Eye (tissue), 1 donor: Measurements from ENCODE around the gene ANKLE2.
A peak's percentile ranks its signal among the peaks of the same experiment; 100 is the strongest.
"Not testable (repeated sequence)": the region's sequence is repeated elsewhere in the genome, so short reads cannot be mapped to it uniquely, and the experiment has no call there.

Experiments
- DNase-seq: peaks from one replicate; pipeline ENCODE4 v3.0.0-alpha.2; 2015

ANKLE2 gene

GRCh38 chr12:132761032-132761920 lies at the start of gene ANKLE2:
Gene ANKLE2, minus strand, starts transcription at chr12:132761832. Its CDS starts 34 bp downstream, at chr12:132761798.
- peak; percentile 52 for DNase-seq

GRCh38 chr12:132809391-132809790 lies 47.8 kb upstream of the ANKLE2 start:
- peak; percentile 14 for DNase-seq

- DNase-seq = no peak
Observed at GRCh38 chr12:132807295-132808092, 45.9 kb upstream of the ANKLE2 start.

GRCh38 chr12:132806857-132807256 lies 45.2 kb upstream of the ANKLE2 start:
- DNase-seq = no peak

GRCh38 chr12:132804426-132804861 lies 42.8 kb upstream of the ANKLE2 start:
- no peak for DNase-seq

GRCh38 chr12:132803888-132804287 lies 42.3 kb upstream of the ANKLE2 start:
- no peak for DNase-seq

- no peak for DNase-seq
Observed at GRCh38 chr12:132803125-132803524, 41.5 kb upstream of the ANKLE2 start.

- no peak for DNase-seq
Observed at GRCh38 chr12:132801741-132802140, 40.1 kb upstream of the ANKLE2 start.

GRCh38 chr12:132798836-132799235 lies 37.2 kb upstream of the ANKLE2 start:
- DNase-seq = no peak

- DNase-seq = no peak
Observed at GRCh38 chr12:132797820-132798570, 36.4 kb upstream of the ANKLE2 start.

- DNase-seq = no peak
Observed at GRCh38 chr12:132795847-132796246, 34.2 kb upstream of the ANKLE2 start.

- not testable (repeated sequence) for DNase-seq
Observed at GRCh38 chr12:132791940-132792339, 30.3 kb upstream of the ANKLE2 start.

GRCh38 chr12:132789099-132789471 lies 27.5 kb upstream of the ANKLE2 start:
- DNase-seq = no peak

GRCh38 chr12:132788375-132789098 lies 26.9 kb upstream of the ANKLE2 start:
- DNase-seq = no peak

GRCh38 chr12:132787877-132788276 lies 26.2 kb upstream of the ANKLE2 start:
- no peak for DNase-seq

GRCh38 chr12:132786192-132786591 lies 24.6 kb upstream of the ANKLE2 start:
- no peak for DNase-seq

GRCh38 chr12:132784580-132784979 lies 22.9 kb upstream of the ANKLE2 start:
- DNase-seq = no peak

GRCh38 chr12:132783917-132784531 lies 22.4 kb upstream of the ANKLE2 start:
- DNase-seq = no peak

GRCh38 chr12:132781938-132782337 lies 20.3 kb upstream of the ANKLE2 start:
- no peak for DNase-seq

- no peak for DNase-seq
Observed at GRCh38 chr12:132779781-132780353, 18.2 kb upstream of the ANKLE2 start.

GRCh38 chr12:132777614-132778013 lies 16.0 kb upstream of the ANKLE2 start:
- no peak for DNase-seq
